Sigmoid colon (tissue), 7 donors: ENCODE results near the gene USP46. TPM values are rescaled to one million over a fixed set of nuclear protein-coding genes. Genes with fewer than 3 reads are reported as not detected.

ENCODE experiments used
- DNase-seq: peaks from one replicate; pipeline ENCODE4 v3.0.0-alpha.2; 2019
- H3K27ac ChIP-seq, 4 donors: fragments of 200-600 bp; sonication (generic); one replicate each; pipeline ENCODE4 v1.5.1; 2016 to 2019; ENCODE audit warnings: mild to moderate bottlenecking in 1 of 4
- H3K27me3 ChIP-seq, 3 donors: fragments of 200-600 bp; sonication (generic); one replicate each; pipeline ENCODE4 v1.5.1; 2019; ENCODE audit warnings: mild to moderate bottlenecking in 1 of 3
- H3K36me3 ChIP-seq, 4 donors: fragments of 200-600 bp; sonication (generic); one replicate each; pipeline ENCODE4 v1.5.1; 2016 to 2019
- H3K4me1 ChIP-seq, 4 donors: fragments of 200-600 bp; sonication (generic); one replicate each; pipeline ENCODE4 v1.5.1; 2017 to 2019
- H3K4me3 ChIP-seq, 4 donors: fragments of 200-600 bp; sonication (generic); one replicate each; pipeline ENCODE4 v1.5.1; 2017 to 2019; ENCODE audit warnings: mild to moderate bottlenecking in 2 of 4, moderate library complexity in 1 of 4
- H3K9me3 ChIP-seq, 4 donors: fragments of 200-600 bp in 3 of 4; sonication (generic) in 3 of 4; one replicate each; pipeline versions ENCODE4 v1.5.1 to v1.6.1; 2013 to 2019
- EP300 ChIP-seq, 4 donors: sonication (generic); formaldehyde crosslinking; IDR thresholded peaks; one replicate each; pipeline ENCODE4 v1.6.1; 2017; ENCODE audit warnings: antibody characterized with exemption in 4 of 4
- POLR2A ChIP-seq, 2 donors: fragments of 450-650 bp; IDR thresholded peaks; one replicate each; pipeline ENCODE4 v1.6.1; 2016; ENCODE audit warnings: antibody characterized with exemption in 2 of 2, mild to moderate bottlenecking in 2 of 2, moderate library complexity in 2 of 2
- POLR2AphosphoS5 ChIP-seq, 4 donors: sonication (generic); formaldehyde crosslinking; IDR thresholded peaks; one replicate each; pipeline ENCODE4 v1.6.1; 2017; ENCODE audit warnings: antibody characterized with exemption in 4 of 4
- WGBS, 2 donors: extraction: QIAGEN DNeasy Blood & Tissue Kit; methylation state at CpG; one replicate each; pipeline ENCODE4 v1.1.7; 2013; 5-methylcytosine and 5-hydroxymethylcytosine counted together
- intact Hi-C: fragments of 100-400 bp; cut with DNase I; formaldehyde crosslinking; loops from one replicate; pipeline ENCODE4 v1.15.1; 2023
- polyA plus RNA-seq, 3 donors: library from polyadenylated mRNA; stranded (reverse); fragments of 200-250 nt; gene quantifications; one replicate each; pipeline ENCODE4 v1.2.3, GENCODE V29; 2013
- total RNA-seq, 4 donors: library from RNA; depleted of rRNA; stranded (reverse); fragments of >200 nt; gene quantifications; one replicate each; pipeline ENCODE4 v1.1.0, GENCODE V29; 2016
- TF ChIP-seq, protein P1 (sequence below), 4 experiments: fragments of 450-650 bp in 3 of 4; fragments of 200-600 bp in 1 of 4; IDR thresholded peaks; one replicate each; pipeline ENCODE4 v1.5.1; 2016 to 2019; ENCODE audit warnings: antibody characterized with exemption in 4 of 4, mild to moderate bottlenecking in 3 of 4, moderate library complexity in 2 of 4
- donor health status: healthy with polysubstance abuse.
- donor health status: Bipolar disorder and iron deficiency.
- donor health status: healthy.

USP46 gene
- total and polyA plus RNA-seq, 7 donors: 3.3 to 9.1 (median 5.0) TPM

DNA sequence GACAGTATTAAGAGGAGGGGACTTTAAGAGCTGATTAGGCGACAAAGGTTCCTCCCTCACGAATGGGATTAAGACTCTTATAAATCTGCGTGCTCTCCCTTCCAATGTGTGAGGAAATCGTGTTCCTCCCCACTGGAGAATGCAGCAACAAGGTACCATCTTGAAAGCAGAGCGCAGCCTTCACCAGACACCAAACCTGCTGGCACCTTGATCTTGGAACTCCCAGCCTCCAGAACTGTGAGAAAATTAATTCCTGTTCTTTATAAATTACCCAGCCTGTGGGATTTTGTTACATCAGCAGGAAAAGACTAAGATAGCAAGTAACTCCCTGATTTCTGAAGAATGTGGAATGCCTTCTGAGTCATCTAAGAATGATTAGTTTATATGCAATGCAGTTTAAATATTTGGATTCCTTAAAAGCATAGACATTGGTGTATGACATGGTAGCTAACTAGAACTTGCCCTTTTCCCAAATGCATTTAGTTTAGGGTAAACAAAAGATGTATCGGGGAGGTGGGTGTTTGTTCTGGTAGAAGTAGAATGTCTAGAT is 86.1 kb downstream of the USP46 start:
- Histone ChIP-seq H3K27me3 (no peaks in the 10 kb centered on the region), H3K27ac (no peak overlapping the region), H3K4me1 (peaks cover 0 to 9% (median 7%) of the 10 kb centered on the region in 4 donors), H3K36me3 (no peaks in the 10 kb centered on the region), H3K9me3 (no peaks in the 10 kb centered on the region), H3K4me3 (no peak overlapping the region)
- DNase-seq: no peak
- intact Hi-C loops: no loop called here
- TF ChIP-seq EP300 (IDR thresholded peaks at IDR 0.05) (no peak), POLR2AphosphoS5 (IDR thresholded peaks at IDR 0.05) (no peak), POLR2A (IDR thresholded peaks at IDR 0.05) (no peak)
- TF ChIP-seq, protein P1, sequence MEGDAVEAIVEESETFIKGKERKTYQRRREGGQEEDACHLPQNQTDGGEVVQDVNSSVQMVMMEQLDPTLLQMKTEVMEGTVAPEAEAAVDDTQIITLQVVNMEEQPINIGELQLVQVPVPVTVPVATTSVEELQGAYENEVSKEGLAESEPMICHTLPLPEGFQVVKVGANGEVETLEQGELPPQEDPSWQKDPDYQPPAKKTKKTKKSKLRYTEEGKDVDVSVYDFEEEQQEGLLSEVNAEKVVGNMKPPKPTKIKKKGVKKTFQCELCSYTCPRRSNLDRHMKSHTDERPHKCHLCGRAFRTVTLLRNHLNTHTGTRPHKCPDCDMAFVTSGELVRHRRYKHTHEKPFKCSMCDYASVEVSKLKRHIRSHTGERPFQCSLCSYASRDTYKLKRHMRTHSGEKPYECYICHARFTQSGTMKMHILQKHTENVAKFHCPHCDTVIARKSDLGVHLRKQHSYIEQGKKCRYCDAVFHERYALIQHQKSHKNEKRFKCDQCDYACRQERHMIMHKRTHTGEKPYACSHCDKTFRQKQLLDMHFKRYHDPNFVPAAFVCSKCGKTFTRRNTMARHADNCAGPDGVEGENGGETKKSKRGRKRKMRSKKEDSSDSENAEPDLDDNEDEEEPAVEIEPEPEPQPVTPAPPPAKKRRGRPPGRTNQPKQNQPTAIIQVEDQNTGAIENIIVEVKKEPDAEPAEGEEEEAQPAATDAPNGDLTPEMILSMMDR (IDR thresholded peaks at IDR 0.05): no peak
- WGBS, 2 donors: 92 to 93% methylated on average over 6 of the region's 6 CpGs

DNA sequence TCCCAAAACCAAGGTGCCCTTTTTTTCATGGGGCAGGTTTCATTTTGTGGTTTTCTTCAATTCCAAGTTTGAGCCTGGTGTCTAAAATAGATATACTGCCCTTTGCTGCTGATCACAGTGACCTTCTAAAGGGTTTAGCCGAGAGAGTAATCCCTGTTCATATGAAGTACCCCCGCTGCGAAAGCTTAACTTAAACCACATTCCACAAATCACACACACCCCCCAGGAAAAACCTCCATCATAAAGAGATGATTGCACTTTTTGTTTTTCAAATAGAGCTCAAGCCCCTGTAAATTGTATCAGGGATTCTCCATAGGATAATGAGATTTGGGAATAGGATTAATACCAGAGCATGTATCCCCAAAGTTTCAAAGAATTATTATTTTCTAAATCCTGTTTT is 90.8 kb downstream of the USP46 start:
- 90% methylated on average over 3 of the region's 3 CpGs for WGBS, 2 donors
- TF ChIP-seq EP300 (IDR thresholded peaks at IDR 0.05): no peak
- no peak for TF ChIP-seq POLR2AphosphoS5 (IDR thresholded peaks at IDR 0.05)
- no peak for TF ChIP-seq POLR2A (IDR thresholded peaks at IDR 0.05)
- TF ChIP-seq, protein P1 (IDR thresholded peaks at IDR 0.05): no peak
- no peak for DNase-seq
- Histone ChIP-seq H3K36me3 (no peaks in the 10 kb centered on the region), H3K27me3 (no peaks in the 10 kb centered on the region), H3K9me3 (no peaks in the 10 kb centered on the region), H3K4me3 (no peak overlapping the region), H3K27ac (no peak overlapping the region), H3K4me1 (peaks cover 0 to 2% (median under 1%) of the 10 kb centered on the region in 4 donors)
- intact Hi-C loops: no loop called here

DNA sequence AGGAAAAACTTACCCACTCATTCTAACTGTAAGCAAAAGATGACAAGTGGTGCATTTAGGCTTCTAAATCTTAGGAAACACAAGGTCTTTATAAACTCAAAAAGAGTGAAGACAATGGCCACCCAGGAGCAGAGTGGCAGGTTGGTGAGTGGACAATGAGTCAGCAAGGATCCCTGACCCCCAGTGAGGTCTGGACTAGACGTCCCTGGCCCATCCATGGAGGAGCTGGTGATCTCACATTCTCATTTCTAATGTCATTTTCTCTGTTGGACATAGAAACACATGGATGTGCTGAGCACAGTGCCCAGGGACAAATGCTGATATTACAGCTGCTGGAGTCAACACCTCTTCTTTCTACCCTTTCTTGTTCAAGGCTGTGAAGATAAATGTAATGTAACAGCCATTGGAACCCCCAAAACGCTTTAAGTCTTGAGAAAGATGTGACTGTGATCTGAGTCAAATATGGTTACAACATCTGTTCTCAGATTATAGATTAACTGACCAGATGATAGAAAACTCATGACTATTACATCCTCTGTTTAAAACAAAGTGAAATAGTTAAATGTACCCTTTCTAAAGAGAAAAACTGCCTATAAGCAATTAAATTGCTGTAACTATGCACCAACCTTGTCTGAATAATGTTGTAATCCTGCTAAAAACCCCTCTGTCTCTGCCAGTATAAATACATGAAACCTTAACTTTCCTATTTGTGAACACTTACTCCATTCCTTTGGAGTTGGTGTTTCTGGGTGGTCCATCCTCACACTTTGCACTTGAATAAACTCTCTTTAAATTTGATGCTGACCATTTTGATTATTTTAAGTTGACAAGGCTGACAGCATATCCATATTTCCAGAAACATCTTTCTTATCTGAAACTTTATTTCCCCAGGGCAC is 92.7 kb downstream of the USP46 start:
- TF ChIP-seq POLR2A (IDR thresholded peaks at IDR 0.05): no peak
- TF ChIP-seq POLR2AphosphoS5 (IDR thresholded peaks at IDR 0.05): no peak
- TF ChIP-seq EP300 (IDR thresholded peaks at IDR 0.05): no peak
- TF ChIP-seq, protein P1 (IDR thresholded peaks at IDR 0.05): no peak
- 60 to 69% methylated on average over 2 of the region's 2 CpGs for WGBS, 2 donors
- Histone ChIP-seq H3K27me3 (no peaks in the 10 kb centered on the region), H3K4me3 (no peak overlapping the region), H3K36me3 (no peaks in the 10 kb centered on the region), H3K9me3 (no peaks in the 10 kb centered on the region), H3K27ac (no peak overlapping the region), H3K4me1 (no peaks in the 10 kb centered on the region)
- intact Hi-C loops: no loop called here
- no peak for DNase-seq

DNA sequence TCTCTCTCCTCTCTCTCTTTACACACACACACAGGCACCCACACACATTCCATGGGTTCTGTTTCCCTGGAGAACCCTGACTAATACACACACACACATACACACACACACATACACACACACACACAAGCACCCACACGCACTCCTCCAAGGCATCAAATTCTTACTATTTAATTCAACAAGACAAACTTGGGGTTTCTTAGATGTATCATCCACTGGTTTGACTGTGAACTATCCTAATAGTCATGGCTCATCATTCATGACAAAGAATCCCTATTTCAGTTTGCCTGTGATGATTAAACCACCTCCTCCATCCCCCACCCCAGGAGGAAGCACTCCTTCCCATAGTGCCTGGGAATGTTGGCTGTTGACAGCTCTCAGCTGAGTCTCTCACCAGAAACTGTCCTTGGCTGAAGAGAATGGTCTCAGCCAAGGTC is 98.2 kb downstream of the USP46 start:
- H3K4me3 ChIP-seq: no peak overlapping the region
- H3K27me3 ChIP-seq: no peaks in the 10 kb centered on the region
- H3K27ac ChIP-seq: no peak overlapping the region
- TF ChIP-seq, protein P1 (IDR thresholded peaks at IDR 0.05): no peak
- TF ChIP-seq POLR2AphosphoS5 (IDR thresholded peaks at IDR 0.05): no peak
- no peaks in the 10 kb centered on the region for H3K36me3 ChIP-seq
- H3K4me1 ChIP-seq: no peaks in the 10 kb centered on the region
- intact Hi-C loops: no loop called here
- no peak for DNase-seq
- WGBS, 2 donors: 93% methylated on average over 1 of the region's 1 CpG
- no peaks in the 10 kb centered on the region for H3K9me3 ChIP-seq
